NCI-H1048 (cell line): ENCODE measurements around the gene SLC39A11.
"Not testable (repeated sequence)": the region's sequence is repeated elsewhere in the genome, so short reads cannot be mapped to it uniquely, and the experiment has no call there.

Experiments
- DNase-seq: peaks from one replicate; lab custom pipeline; 2025; lab: John Stamatoyannopoulos, UW

SLC39A11 gene

DNA sequence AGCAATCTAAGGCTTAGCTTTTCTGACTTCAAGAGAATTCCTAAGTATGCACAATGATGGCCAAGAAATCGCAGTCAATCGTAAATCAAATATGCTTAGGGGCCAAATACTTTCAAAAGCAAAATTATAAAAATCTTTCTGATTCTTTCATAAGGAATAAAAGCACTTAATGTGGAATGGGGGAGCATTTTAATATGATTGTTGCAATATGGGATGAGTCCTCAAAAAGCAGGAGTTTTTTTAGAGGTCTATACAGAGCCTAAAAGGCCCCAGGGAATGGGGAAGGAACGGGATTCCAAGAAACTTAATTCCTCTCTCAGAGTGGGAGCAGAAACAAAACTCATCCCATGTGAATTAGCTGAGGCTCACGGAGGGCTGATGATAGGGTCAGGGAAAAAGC lies 14.7 kb upstream of the SLC39A11 start:
- DNase-seq, result no peak

DNA sequence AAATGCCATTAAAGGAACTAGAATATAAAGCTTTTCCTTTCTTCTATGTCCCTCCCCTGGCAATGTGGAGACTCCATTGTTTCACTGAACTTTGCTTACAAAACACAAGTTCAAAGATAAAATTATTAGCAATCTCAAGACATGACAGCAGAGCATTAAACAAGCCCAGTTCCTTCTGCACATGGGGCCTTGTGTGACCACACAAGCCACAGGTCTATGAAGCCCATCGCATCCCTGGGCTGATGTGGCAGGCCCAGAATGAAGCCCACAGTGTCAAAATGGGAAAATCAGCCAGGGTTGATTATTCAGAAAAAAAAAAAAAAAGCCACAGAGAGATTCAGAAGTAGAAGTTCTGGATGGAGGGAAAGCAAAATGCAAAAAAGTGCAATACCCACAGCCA lies 12.9 kb upstream of the SLC39A11 start:
- DNase-seq, result no peak

DNA sequence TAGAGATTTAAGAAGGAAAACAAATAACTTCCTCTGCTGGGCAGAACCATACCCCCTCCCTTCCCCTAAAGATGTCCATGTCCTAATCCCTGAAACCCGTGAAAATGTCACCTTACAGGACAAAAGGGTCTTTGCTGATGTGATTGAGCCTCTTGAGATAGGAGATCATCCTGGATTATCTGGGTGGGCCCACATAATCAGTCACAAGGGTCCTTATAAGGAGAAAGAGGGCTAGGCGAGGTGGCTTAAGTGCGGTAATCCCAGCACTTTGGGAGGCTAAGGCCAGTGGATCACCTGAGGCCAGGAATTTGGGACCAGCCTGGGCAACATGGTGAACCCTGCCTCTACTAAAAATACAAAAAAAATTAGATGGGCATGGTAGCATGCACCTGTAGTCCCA lies 12.0 kb upstream of the SLC39A11 start:
- no peak for DNase-seq

DNA sequence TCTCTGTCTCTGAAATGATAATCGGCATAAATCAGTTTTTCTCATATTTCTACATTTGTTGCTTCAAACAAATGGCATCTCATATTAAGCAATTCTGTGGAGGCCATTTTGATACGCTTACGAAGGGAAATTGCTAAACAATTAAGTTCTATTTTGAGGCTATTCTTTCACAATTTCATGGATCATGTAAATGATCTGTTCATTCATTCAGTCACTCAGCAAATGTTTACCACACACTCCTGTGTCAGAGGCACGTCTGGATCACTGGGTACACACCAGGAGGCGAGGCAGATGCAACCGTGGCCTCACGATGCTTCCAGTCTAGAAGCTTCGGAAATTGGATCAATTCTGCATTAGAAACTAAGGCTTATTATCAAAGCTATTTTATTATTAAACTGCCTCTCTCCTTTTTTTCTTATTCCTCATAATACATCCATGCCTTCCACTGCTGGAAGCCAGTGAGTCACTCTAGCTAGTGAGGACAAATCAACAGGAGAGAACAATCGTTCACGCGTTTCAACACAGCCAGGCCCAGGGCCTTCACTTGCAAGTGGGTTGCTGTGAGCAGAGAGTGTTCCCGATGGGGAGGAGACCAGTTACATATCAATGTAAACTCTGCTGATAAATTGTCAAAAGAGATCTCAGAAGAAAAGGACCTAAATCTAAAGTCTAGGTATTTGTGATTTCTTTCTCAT lies 11.3 kb upstream of the SLC39A11 start:
- no peak for DNase-seq

DNA sequence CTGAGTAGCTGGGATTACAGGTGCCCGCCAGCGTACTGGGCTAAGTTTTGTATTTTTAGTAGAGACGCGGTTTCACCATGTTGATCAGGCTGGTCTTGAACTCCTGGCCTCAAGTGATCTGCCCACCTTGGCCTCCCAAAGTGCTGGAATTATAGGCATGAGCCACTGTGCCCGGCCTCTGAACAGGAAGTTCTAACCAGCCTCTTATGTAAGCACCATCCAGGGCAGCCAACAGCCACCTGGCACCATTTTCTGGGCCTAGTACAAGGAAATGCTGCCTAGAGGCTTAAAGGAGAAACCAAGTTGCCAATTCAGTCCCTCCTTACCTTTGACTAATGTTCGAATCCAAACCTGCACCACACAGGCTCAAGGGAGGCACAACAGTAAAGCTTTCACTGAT lies 8.5 kb upstream of the SLC39A11 start:
- no peak for DNase-seq

DNA sequence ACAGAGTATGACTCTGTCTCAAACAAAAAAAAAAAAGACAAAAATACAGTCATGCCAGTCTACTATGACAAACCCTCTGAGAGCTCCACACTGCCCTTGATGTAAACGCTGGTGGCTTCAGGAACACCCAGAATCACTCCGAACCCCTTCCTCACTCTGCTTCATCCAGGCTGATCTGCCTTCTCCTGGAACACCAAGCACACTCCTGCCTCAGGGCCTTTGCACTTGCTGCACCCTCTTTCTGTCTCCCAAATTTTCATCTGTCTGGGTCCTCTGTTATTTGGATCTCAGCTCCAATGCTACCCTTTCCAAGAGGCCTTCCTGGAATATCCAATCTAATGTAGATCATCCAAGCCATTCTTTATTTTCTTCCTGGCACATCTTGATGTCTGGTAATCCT lies 7.9 kb upstream of the SLC39A11 start:
- no peak for DNase-seq

DNA sequence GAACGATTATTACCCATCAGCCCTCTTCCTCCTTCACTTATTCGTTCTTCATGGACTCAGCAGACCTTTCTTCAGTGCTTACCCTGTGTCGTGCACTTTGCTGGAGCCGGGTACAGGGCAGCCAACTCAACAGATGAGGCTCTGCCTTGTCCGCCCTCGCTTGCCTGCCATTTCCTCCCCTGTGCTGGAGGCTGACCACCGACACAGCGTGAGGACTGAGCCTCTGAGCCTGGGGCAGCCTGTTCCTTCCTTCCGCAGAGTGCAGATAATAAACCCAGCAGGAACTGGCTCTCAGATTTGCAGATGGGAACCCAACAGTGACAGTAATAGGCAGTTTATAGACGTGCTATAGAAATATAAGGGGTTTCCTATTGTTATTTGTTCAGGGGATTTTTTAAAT lies 7.0 kb upstream of the SLC39A11 start:
- no peak for DNase-seq

DNA sequence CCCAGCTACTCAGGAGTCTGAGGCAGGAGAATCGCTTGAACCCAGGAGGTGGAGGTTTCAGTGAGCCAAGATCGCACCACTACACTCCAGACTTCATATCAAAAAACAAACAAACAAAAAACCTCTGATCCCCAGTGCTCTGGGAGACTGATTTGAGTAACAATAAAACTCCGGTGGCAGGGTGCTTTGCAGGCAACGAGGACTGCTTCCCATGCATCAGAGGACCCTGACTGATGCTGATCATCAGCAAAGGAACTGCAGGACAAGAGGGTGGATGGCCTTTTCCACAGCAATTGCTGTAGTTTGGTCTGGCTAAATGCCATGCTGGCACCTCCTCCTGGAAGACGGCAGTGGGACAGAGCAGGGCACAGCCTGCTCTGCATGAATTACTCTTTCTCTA lies 6.4 kb upstream of the SLC39A11 start:
- DNase-seq, result no peak

DNA sequence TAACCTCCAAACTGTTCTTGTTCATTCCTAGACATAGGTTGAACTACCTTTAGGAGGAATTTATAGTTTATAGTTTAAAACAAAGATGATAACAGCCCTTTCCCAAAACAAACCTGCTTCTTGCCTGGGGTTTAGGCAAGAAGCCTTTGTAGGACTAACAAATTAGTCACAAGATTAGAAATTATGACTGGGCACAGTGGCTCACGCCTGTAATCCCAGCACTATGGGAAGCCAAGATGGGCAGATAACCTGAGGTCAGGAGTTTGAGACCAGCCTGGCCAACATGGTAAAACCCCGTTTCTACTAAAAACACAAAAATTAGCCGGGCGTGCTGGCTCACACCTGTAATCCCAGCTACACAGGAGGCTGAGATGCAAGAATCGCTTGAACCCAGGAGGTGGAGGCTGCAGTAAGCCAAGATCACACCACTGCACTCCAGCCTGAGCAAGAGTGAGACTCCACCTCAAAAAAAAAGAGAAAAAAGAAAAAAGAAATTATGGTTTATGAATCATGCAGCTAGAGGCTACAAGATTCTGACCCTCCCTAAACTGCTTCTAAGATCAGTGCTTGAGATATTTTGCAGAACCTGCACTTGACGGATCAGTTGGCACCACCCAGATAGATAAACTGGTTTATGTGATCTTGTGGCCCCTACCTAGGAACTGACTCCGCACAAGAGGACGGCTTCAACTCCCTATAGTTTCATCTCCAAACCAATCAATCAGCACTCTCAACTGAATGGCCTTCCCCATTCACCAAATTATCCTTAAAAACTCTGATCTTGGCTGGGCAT lies 5.7 kb upstream of the SLC39A11 start:
- DNase-seq, result not testable (repeated sequence)

DNA sequence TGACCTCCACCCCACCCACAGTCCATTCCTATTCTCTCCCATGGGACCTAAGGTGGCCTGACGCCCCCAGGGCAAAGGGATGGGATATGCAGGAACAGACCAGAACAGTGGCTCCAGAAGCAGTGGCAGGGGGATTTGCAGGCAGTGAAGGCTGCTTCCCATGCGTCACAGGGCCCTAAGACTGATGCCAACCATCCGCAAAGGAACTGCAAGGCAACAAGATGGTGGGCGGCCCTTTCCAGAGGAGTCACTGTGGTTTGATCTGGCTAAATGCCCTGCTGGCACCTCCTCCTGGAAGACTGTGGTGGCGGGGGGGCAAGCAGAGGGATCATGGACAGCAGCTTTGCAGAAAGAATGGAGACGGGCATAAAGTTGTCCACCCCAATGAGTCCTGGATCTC lies 4.4 kb upstream of the SLC39A11 start:
- DNase-seq, result no peak

DNA sequence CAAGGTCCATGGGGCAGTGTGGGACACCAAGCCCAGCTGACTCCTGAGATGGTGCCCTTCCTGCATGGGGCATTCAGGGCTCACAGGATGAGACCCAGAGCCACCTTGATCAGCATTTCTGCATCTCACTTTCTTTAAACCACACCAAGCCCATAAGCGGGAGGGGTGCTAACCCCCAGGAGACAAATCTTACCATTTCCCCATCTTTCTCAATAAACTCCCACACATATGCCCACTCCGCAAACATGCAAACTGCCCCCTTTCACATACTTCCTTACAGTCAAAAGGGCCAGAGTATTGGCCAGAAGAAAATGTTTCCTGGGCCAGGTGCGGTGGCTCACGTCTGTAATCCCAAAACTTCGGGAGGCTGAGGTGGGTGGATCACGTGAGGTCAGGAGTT lies 3.7 kb upstream of the SLC39A11 start:
- DNase-seq, result no peak

DNA sequence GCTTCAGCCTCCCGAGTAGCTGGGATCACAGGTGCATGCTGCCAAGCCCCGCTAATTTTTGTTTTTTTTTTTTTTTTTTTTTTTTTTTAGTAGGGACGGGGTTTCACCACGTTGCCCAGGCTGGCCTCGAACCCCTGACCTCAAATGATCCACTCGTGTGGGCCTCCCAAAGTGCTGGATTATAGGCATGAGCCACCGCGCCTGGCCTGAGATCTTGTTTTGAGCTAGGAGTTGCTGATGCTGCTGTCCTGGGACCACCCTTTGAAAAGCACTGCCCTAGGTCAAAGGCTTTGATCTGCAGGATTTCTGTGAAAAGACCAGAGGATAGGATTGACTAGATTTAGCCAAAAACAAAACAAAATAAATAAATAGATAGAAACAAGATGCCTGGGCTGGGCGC lies 798 bp upstream of the SLC39A11 start:
- DNase-seq, result no peak

DNA sequence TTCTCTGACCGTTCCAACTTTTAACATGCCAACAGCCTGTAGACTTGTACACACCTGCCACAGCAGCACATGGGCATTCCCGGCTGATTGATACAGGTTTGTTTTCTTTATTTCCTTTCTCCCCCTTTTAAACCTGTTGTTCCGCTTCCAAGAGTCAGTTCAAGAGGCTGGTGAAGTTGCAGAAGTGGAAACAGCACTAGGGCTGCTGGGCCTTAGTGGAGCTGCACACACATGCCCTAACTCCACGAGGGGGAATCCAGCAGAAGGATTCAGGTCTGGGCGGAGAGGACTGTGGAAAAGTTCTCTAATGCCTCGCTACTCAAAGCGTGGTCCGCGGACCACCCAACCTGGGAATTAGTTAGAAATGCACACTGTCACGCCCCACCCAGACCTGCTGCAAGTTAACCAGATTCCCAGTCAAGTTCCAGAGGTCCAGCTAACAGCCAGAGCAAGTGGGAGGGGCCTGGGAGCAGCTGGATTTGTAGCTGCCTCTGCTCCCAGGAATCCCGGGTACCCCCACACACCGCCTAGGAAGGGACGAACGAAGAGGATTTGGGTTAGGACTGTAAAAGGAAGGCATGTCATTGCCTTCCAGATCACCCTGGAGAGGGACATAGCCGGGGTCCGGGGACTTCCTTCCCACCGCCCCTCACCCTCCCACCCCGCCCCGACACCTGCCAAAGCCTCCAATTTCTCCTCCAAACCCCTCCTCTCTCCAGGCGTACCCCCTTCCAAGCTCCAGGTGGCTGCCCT lies 542 bp downstream of the SLC39A11 start:
- no peak for DNase-seq

DNA sequence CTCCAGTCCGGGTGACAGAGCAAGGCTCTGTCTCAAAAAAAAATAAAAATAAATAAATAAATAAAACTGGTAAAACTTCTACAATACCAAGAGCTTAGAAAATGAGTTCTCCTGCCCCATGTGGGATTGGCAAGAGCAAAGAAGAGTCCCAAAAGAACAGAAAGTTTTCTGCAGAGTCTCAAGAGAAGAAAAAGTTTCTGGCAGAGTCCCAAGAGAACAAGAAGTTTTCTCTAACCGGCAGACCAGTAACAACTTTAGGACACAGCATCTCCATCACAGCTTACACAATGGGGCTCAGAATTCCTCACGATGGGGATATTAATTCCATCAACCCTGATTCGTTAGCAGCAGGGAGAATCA lies 1.1 kb downstream of the SLC39A11 start:
- DNase-seq, result no peak

DNA sequence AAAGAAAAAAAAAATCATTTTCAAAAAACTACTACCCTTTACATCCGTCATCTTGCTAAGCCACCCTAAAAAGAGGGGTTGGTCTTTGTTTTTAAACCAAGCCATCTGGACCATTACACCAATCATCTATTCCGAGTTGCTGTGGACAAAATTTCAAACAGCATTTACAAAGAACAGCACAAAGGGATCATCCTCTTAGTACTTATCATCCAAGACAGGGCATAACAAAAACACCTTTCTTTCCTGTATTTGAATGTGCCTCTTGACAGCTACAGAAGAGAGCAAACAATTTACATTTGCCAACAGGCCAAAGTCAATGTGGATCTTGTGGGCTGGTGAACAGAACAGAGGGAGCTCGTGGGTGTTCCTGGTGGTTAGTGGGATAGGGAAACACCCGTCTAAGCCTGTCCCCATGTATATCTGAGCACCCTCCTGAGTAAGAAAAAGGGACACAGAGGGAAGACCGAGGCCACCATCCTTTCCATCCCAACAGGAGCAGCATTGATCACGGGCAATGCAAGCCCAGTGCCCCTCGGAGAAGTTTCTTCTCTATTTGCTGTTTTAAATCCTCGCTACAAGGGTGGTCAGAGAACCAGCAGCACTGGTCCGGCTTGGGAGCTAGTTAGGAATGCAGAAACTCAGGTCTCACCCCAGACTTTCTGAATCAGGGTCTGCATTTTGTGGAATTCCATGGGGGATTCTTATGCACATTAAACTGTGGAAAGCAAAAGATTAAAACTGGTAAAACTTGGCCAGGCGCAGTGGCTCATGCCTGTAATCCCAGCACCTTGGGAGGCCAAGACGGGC lies 1.9 kb downstream of the SLC39A11 start:
- no peak for DNase-seq

DNA sequence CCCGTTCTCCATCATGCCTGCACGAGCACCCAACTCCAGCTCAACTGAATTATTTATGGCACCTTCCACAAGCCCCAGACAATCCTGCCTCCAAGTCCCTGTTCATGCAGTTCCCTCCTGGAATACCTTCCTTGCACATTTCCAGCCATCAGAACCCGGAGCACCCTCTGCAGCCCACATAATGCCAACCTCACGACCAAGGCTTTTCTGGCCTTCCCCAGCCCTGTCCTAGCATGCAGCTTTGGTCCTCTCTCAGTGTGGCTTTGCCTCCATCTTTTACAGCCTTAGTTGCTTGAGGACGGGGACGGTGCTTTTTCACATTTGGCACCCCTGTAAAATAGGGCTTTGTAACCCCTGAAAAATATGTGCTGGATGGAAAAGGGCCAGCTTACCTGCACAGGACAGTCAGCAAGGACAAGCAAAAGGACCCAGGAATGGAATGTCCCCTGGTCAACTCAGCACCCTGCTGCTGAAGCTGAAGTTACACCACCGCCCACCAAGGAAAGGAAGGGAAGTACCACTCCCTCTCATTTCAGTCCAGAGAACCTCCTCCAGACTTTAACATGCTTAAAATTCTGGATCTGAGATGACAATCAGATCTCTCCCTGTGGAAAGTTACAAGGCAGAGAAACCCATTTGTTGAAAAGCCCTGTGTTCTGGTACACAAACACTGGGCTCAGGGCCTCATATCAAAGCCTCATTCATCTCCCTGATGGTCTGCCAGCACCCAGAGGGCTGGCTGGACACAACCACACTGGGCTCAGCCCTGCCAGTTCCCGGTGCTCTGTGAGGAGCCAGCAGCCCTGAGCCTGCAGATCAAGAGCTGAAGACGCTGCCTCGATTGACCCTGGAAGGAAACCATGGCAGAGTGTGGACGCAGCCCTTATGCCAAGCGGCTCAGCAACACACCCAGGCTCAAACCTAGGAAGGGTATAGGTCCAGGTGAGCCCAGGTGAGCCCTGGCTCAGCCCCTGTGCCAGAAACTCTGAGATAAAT lies 2.9 kb downstream of the SLC39A11 start:
- DNase-seq, result no peak

DNA sequence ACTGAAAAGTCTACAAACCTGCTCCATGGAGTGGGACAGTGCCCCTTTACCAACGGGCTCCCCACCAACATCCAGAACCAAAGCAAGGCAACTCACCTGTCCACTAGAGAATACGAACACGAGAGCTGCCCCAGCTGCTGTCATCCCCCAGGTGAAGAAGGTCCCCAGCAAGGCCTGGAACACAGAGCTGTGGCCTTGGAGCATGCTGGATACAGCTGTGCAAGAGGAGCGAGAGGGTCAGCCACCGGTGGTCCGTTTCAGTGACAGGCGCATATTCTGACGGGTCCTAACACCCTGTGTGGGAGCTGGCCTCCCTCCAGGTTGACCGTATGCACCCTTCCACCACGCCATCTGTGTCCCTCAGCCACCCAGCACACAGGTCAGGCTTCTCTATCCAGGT lies 3.9 kb downstream of the SLC39A11 start:
- no peak for DNase-seq

DNA sequence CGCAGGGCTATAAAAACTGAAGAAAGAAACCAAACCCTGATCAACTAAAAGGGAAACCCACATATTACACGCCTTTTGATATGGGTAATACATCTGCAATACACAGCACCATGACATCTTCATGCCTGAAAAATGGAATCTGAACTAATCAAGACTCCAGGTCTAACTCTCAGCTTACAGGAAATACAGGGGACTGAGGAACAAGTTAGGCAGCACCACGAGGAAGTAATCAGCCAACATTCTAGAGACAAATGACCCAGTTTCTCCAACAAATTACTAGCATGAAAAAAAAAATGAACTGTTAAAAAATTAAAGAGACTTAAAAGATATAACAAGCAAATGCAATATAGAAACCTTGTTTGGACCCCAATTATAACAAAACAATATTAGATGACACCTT lies 9.1 kb downstream of the SLC39A11 start:
- no peak for DNase-seq

DNA sequence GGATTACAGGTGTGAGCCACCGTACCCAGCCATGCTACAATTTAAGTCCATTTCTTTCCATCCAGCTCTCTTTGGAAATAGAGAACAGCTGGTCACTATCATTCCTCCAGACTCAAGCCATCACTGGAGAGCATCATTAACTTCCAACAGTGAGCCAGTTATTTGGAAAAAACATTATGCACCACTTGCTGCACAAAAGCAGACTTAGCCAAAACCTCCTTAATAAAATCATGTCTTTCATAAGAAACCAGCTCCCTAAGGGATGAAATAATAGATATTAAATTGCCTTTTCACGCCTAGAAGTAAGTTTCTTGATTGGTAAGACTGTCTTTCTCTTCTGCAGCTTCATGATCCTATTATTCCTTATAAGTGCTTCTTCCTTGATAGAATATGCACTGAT lies 17.9 kb downstream of the SLC39A11 start:
- DNase-seq, result no peak

DNA sequence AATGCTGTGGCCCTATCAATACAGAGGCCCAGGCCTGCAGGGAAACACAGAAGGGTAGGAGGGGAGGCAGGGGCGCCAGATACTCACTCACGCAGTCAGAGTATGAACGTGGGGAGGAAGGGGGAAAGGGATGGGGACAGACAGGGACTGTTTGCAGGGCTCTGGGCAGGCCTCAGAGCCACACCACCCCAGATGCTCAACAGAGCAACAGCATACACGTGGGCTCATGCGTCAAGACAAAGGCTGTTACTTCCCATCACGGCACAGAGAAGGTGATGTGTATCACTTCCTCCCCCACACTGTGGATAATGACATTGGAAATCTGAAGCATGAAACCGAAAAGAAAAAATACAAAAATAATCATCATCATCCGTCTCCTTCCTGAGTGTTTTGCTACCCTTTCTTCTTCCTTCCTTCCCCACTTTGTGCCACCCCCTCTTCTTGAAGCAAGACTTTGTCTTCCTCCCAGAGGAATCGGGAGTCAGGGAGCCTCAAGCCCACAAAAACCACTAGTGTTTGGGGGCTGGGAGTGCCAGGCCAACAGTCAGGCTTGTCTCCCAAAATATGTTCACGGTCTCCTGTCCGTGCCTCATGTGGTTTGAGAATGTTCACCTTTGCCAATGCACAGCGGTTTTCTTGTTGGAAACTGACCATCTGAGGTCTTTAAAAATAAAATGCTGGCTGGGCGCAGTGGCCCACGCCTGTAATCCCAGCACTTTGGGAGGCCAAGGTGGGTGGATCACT lies 20.1 kb downstream of the SLC39A11 start:
- no peak for DNase-seq
